Keratinocyte (primary cell): ENCODE measurements around the gene LHCGR. TPM values are rescaled to one million over a fixed set of nuclear protein-coding genes. Genes with fewer than 3 reads are reported as not detected.

Experiments used
- DNase-seq: peaks from one replicate; pipeline ENCODE4 v3.0.0-alpha.2; 2011; ENCODE audit warnings: low read depth, missing footprints, low spot score
- FAIRE-seq: peaks from 2 replicates; lab custom pipeline; 2011; peaks lifted over from hg19 to GRCh38; lab: Jason Lieb, UNC
- H2AFZ ChIP-seq: 2 replicates; pipeline ENCODE4 v1.6.0; 2012; ENCODE audit warnings: low read length, control low read depth, inconsistent platforms; ENCODE audit not compliant: control insufficient read depth
- H3K27ac ChIP-seq: 2 replicates; pipeline ENCODE4 v1.5.1; 2011; ENCODE audit warnings: low read length; ENCODE audit not compliant: control insufficient read depth, insufficient read depth
- H3K27me3 ChIP-seq: 3 replicates; pipeline ENCODE4 v1.6.0; 2011; ENCODE audit warnings: low read length; ENCODE audit not compliant: control insufficient read depth, insufficient read depth; ENCODE audit errors: extremely low read depth
- H3K36me3 ChIP-seq, 2 experiments: 2 replicates in 1 of 2; 3 replicates in 1 of 2; pipeline ENCODE4 v1.5.1; 2011; ENCODE audit warnings: low read length in 2 of 2, mild to moderate bottlenecking in 1 of 2; ENCODE audit not compliant: control insufficient read depth in 2 of 2, insufficient read depth in 2 of 2; ENCODE audit errors: extremely low read depth in 1 of 2
- H3K4me1 ChIP-seq: 3 replicates; pipeline ENCODE4 v1.5.1; 2011; ENCODE audit warnings: low read length; ENCODE audit not compliant: control insufficient read depth, insufficient read depth; ENCODE audit errors: extremely low read depth
- H3K4me2 ChIP-seq: 3 replicates; pipeline ENCODE4 v1.6.0; 2011; ENCODE audit warnings: low read depth, low read length; ENCODE audit not compliant: control insufficient read depth, insufficient read depth; ENCODE audit errors: extremely low read depth
- H3K4me3 ChIP-seq, 3 experiments: fragments of 200-600 bp in 1 of 3; sonication (generic) in 1 of 3; 2 replicates in 2 of 3; 3 replicates in 1 of 3; pipeline ENCODE4 v1.5.1; 2011 to 2016; ENCODE audit warnings: low read length in 3 of 3, mild to moderate bottlenecking in 3 of 3, control low read depth in 2 of 3, inconsistent platforms in 1 of 3, low read depth in 1 of 3, mixed read lengths in 1 of 3, mixed run types in 1 of 3, moderate library complexity in 1 of 3; ENCODE audit not compliant: control insufficient read depth in 2 of 3, insufficient read depth in 2 of 3; ENCODE audit errors: extremely low read depth in 1 of 3
- H3K79me2 ChIP-seq: 2 replicates; pipeline ENCODE4 v1.6.0; 2012; ENCODE audit warnings: low read length; ENCODE audit not compliant: control insufficient read depth, insufficient read depth
- H3K9ac ChIP-seq: 3 replicates; pipeline ENCODE4 v1.6.0; 2011; ENCODE audit warnings: low read length; ENCODE audit not compliant: control insufficient read depth, insufficient read depth; ENCODE audit errors: extremely low read depth
- H3K9me1 ChIP-seq: 3 replicates; pipeline ENCODE4 v1.6.0; 2011; ENCODE audit warnings: low read length; ENCODE audit not compliant: control insufficient read depth, insufficient read depth; ENCODE audit errors: extremely low read depth
- H3K9me3 ChIP-seq: 2 replicates; pipeline ENCODE4 v1.5.1; 2012; ENCODE audit warnings: low read depth, low read length; ENCODE audit not compliant: control insufficient read depth
- H4K20me1 ChIP-seq: 3 replicates; pipeline ENCODE4 v1.6.0; 2011; ENCODE audit warnings: low read length; ENCODE audit not compliant: control insufficient read depth, insufficient read depth; ENCODE audit errors: extremely low read depth
- EZH2 ChIP-seq: IDR thresholded peaks from one replicate; pipeline ENCODE4 v1.6.1; 2012; ENCODE audit warnings: inconsistent platforms, mild to moderate bottlenecking, low read length, moderate library complexity
- dilution Hi-C: fragments of 300-500 bp; cut with MboI; formaldehyde crosslinking; loops from one replicate; pipeline ENCODE4 v1.7.0; 2020; ENCODE audit warnings: low sequenced_read_pairs; ENCODE audit not compliant: extremely low pct_ligation_motif_present
- polyA plus RNA-seq, 5 experiments: library from polyadenylated mRNA; depleted of rRNA in 3 of 5; stranded (reverse) in 3 of 5; stranded (forward) in 1 of 5; unstranded in 1 of 5; fragments of >200 nt; gene quantifications; 1 replicate in 1 of 5; 2 replicates in 3 of 5; 3 replicates in 1 of 5; pipeline versions ENCODE4 v1.2.1 to v1.2.3, GENCODE V29; 2011 to 2012; ENCODE audit warnings: missing spikeins in 2 of 5, low read depth in 1 of 5, low replicate concordance in 1 of 5
- TF ChIP-seq, protein P1 (sequence below), 3 experiments: IDR thresholded peaks in 1 of 3; conservative IDR thresholded peaks in 1 of 3; optimal IDR thresholded peaks in 1 of 3; 2 replicates in 2 of 3; 3 replicates in 1 of 3; pipeline versions ENCODE3 to v1.5.1; 2011; ENCODE audit warnings: low read length in 3 of 3, mild to moderate bottlenecking in 3 of 3, moderate library complexity in 2 of 3, control low read depth in 1 of 3, inconsistent platforms in 1 of 3; ENCODE audit not compliant: insufficient read depth in 2 of 3; ENCODE audit errors: extremely low read depth in 1 of 3

LHCGR gene
- polyA plus RNA-seq, 1 donor (not counting 4 experiments of a cell fraction or from before 2014, with no cell fraction given): not detected

DNA sequence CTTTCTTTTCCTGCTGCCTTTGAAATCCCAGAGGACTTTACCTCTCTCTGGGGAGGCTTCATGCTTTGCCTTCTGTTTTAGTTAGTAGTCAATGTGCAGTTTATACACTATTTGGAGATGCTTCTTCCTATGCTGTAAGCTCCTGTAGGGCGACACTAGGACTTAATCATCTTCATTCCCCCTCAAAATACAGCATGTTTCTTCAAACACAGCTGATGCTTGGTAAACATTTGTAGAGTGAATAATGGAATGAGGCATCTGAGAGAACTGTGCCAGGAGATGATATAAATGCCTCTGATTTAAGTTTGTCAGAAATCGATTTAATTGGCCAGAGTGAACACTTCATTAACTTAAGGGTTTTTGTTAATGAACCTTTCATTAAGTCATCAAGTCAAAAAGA is 43.4 kb downstream of the LHCGR start:
- FAIRE-seq (no peak), DNase-seq (no peak)
- Histone ChIP-seq H3K79me2 (no peaks in the 10 kb centered on the region), H4K20me1 (no peaks in the 10 kb centered on the region), H3K4me2 (no peak overlapping the region), H3K36me3 (no peaks in the 10 kb centered on the region), H3K9ac (no peak overlapping the region), H2AFZ (no peak overlapping the region), H3K27ac (no peak overlapping the region), H3K9me3 (no peaks in the 10 kb centered on the region), H3K27me3 (no peaks in the 10 kb centered on the region), H3K4me1 (no peaks in the 10 kb centered on the region), H3K4me3 (no peak overlapping the region), H3K9me1 (no peaks in the 10 kb centered on the region)
- dilution Hi-C loops: no loop called here
- no peak for TF ChIP-seq EZH2
- TF ChIP-seq, protein P1, sequence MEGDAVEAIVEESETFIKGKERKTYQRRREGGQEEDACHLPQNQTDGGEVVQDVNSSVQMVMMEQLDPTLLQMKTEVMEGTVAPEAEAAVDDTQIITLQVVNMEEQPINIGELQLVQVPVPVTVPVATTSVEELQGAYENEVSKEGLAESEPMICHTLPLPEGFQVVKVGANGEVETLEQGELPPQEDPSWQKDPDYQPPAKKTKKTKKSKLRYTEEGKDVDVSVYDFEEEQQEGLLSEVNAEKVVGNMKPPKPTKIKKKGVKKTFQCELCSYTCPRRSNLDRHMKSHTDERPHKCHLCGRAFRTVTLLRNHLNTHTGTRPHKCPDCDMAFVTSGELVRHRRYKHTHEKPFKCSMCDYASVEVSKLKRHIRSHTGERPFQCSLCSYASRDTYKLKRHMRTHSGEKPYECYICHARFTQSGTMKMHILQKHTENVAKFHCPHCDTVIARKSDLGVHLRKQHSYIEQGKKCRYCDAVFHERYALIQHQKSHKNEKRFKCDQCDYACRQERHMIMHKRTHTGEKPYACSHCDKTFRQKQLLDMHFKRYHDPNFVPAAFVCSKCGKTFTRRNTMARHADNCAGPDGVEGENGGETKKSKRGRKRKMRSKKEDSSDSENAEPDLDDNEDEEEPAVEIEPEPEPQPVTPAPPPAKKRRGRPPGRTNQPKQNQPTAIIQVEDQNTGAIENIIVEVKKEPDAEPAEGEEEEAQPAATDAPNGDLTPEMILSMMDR (optimal IDR thresholded peaks at IDR 0.05 in 1 of 3, IDR thresholded peaks at IDR 0.05 in 1 of 3, conservative IDR thresholded peaks at IDR 0.05 in 1 of 3; ENCODE audit: extremely low read depth in 1 of 3, insufficient read depth in 2 of 3, low read length in 3 of 3): no peak

DNA sequence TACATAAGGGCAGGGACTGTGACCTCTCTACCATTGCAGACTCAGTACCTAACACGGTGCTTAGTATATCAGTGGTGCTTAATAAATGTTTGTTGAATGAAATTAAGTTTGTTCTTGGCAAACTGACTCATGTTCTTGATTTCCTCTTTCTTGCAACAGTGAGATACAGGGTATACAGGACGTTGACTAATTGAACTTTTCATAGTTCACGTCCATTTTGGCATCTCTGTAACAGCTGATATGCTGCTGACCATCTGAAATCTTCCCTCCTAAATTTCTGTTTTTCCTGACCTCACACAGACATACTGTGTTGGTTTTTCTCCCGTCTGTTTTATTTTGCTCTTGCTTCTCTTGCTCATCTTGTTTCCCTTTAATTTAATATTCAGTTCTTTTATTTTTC is 44.2 kb downstream of the LHCGR start:
- Histone ChIP-seq H2AFZ (no peak overlapping the region), H3K4me1 (no peaks in the 10 kb centered on the region), H3K9me3 (no peaks in the 10 kb centered on the region), H4K20me1 (no peaks in the 10 kb centered on the region), H3K4me2 (no peak overlapping the region), H3K79me2 (no peaks in the 10 kb centered on the region), H3K4me3 (no peak overlapping the region), H3K27ac (no peak overlapping the region), H3K9ac (no peak overlapping the region), H3K36me3 (no peaks in the 10 kb centered on the region), H3K27me3 (no peaks in the 10 kb centered on the region), H3K9me1 (no peaks in the 10 kb centered on the region)
- dilution Hi-C loops: no loop called here
- no peak for DNase-seq
- FAIRE-seq: no peak
- TF ChIP-seq, protein P1 (optimal IDR thresholded peaks at IDR 0.05 in 1 of 3, IDR thresholded peaks at IDR 0.05 in 1 of 3, conservative IDR thresholded peaks at IDR 0.05 in 1 of 3; ENCODE audit: extremely low read depth in 1 of 3, insufficient read depth in 2 of 3, low read length in 3 of 3): no peak
- TF ChIP-seq EZH2: no peak
